ENCODE data around the gene POU3F2.
A peak's percentile ranks its signal among the peaks of the same experiment; 100 is the strongest.

POU3F2 gene

DNA sequence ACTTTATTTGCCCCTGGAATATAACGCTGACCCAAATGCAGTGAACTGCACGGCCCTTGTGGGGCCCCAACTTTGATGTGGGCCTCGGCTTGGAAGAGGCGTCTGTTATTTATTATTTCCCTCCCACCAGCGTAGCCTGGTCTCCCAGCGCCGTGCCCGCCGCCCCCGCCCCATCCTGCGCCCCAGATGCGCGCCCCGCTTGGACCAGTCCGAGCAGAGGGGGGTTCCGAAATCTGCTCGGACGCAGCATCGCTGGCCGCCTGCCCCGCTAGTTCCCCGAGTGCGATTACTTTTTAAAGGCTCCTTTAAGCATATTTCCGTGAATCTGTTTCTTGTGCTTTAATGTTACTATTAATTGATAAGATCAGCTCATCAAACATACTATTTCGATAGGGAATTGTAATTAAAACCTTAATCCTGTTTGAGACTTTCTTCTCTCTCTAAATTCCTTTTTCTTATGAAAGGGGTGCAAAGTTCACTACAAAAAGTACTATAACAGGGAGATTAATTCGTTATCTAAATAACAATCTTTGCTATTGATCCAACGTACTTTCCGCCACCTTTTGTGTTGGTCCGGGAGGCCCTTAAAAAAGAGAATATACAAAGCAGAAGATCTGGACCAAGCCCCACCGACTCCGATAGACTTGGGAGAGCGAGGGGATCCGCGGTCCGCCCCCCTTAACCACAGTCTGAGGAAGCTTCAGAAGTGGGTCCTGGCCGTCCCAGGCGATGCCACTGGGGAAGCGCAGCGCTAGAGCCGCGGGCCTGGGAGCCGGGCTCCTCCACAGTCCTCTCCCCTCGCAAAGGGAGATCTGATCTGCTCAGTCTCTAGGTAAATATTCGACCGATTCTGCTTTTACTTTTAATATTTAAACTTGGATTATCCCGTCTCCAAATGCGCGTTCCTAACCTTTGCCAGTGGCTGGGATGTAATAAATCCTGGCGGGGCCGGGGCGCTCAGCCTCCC lies 10.2 kb downstream of the POU3F2 start:
- no peak for FAIRE-seq

DNA sequence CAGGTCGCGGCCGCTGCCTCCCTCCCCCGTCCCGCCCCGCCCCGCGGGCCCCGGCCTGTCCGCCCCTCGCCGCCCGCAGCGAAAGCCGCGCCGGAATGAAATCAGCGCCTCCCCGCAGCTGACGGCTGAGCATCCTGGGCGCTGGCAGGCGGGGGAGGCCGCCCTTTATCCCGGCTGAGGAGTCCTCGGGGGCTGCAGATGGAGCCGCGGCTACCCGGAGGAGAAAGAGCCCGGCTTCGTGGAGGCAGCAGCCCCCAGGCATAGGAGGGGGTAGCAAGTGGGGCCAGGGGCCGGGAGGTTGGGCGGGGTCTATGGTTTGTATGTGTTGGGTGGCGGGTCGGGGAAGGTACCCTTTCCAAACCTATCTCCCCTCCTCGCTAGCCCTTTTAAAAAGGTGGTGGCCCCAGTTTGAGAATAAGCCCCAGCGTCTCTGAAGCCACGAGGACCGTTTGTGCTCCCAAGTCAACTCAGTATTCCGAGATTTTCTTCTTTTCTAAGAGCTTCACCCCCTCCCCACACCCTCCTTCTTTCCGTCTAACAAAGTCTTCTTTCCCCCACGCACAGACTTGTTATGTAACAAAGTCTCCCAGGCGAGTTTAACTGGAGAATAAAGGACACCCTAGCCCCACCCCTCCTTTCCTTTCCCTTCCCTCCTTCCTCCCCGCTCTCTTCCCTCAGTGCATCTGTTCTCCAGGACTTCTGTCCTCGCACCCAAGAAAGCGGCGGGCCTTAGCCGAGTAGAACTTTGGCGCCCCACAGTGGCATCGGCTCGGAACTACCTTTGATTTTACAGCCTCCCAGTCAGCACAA lies 11.0 kb downstream of the POU3F2 start:
- peak; percentile 37 for FAIRE-seq

DNA sequence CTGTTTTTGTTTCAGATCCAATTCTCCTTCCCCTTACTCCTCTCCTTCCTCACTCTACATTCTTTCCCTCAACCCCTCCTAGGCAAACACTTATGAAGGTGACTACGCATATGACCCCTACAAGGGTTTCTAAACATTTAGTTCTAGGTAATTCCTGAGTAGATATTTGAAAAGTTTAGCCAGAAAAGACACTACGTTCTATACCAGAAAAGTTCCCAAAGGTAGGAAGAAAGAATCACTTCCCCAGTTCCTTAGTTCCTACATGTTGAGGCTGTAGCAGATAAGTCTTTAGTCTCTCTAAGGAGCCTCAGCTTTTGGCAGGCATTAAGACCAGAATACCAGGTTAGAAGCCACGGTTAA lies 11.6 kb downstream of the POU3F2 start:
- FAIRE-seq: no peak

DNA sequence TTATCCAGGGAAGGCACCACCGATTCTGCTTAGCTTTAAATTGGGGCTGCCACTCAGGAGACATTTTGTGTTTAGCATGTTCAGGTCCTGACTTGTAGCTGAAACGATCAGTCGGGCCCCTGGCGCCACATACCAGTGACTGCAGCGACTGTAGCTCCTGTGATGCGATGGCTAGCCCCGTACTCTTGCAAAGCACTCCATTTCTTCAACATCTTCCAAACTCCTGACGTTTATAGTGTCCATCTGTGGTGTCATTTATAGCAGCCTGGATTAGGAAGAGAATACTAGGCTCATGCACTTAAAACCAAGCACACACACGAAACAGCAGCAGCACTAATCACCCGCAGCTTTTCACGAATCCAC lies 13.0 kb downstream of the POU3F2 start:
- no peak for FAIRE-seq

DNA sequence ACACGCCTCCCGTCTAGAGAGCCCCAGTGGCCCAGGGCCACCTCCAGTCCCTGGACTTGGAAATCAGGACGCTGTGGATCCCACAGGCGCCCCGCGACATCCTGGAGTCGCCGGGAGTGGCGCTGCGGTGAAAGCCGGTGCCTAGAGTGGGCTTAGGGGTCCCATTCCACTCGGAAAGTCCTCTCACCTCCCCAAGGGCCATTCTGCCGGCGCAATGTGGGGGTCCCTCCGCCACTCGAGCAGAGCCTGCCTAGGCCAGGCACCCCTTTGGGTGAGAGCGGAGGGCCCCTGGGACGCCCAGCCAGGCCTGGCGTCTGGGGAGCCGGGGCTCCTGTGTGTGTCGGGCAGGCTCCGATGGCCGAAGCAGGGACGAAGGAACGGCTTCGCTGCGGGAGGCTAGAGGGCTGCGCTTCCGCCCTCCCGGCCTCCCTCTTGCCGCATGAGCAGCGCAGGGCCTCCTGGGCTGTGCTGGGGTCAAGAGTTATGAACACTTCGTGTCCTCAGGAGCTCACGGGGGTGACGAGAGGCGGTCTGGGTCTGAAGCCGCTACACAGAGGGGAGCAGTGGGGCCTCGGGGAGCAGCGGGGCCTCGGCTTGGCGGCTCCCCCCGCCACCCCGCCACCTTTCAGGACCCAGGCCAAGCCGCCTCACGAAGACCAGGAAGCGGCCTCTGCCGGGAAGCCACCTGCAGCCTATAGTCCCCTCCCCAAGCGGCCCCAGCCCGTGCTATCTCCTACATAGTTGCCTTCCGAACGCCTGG lies 13.6 kb downstream of the POU3F2 start:
- no peak for FAIRE-seq

DNA sequence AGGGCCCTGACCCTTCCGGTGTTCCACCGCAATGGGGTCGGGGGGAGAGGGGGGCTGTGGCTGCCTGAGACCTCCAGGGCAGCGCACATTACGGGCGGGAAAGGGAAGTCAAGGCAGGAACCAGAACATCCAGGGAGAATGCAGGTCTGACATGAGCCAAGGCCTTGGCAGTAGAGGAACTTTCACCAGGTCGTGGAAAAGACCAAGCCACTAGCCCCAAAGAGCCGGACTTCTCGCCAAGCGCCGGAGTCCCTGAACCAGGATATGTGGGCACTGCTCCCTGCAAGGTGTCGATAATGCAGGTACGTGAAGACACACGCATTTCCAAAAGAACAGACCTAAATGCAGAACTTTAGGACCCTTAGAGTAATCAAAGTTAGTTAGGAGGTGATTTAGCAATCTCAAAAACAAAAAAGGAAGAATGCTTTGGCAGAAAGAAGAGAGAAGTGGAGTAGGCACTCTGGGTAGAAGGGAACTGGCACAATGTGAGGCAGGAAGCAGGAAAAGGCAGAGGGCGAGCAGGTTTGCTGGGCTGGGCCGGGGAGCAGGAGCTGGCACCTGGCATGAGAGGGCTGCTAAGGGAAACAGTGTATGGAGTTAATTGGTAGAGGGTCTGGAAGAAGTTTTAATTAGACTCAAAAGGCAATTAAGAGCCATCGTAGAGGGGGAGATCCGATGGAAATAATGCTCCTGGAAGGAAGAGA lies 14.3 kb downstream of the POU3F2 start:
- FAIRE-seq: no peak

DNA sequence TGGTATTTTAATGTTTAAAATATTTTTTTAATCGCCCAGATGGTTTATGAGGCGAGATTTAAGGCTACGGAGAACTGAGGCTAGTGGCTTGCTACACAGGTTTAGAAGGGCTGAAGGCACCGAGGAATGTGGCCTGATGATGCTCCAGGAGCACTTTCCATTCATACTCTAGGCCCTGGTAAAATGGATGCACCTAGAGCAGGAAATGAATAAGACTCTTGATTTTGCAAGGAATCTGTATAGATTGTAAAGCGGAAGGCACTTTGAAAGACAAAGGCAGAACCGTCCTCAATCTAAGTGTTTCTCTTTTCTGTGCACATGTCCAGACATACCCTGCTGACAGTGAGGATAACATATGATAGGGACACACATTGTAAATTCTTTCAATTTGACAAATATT lies 30.1 kb downstream of the POU3F2 start:
- FAIRE-seq: no peak

DNA sequence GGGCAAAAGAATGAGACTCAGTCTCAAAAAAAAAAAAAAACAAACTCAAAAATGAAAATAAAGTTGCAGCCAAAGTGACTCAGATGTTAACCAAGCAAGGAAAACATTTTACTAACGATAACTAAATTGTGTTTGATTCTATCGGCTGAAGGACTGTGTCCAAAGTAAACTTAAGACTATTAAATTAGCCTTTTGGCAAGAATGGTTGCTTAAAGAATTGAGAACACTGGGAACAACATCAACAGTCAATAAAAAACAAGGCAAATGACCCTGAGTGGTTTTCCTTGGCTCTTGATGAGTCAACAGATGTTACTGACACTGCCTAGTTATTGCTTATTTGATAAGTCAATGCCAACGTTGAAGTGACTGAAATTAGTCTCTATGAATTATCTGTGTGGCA lies 36.7 kb downstream of the POU3F2 start:
- FAIRE-seq: peak; percentile 81

DNA sequence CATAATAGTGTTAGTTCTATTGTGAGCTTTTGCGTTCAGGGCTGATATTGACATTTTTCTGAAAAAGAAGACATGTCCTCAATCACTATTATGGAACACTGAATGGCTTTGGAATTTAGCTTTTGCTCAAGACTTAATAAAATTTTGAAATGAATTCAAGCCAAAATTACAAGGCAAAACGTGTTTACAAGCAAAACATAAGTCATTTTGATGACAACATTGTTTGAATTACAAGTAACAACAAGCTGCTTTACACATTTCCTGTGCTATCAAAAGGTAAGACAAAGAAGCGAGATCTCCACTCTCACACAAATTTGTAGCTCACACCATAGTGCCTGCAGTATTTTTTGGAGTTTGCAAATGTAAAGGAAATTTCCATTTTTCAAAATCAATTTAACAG lies 37.4 kb downstream of the POU3F2 start:
- FAIRE-seq: no peak

DNA sequence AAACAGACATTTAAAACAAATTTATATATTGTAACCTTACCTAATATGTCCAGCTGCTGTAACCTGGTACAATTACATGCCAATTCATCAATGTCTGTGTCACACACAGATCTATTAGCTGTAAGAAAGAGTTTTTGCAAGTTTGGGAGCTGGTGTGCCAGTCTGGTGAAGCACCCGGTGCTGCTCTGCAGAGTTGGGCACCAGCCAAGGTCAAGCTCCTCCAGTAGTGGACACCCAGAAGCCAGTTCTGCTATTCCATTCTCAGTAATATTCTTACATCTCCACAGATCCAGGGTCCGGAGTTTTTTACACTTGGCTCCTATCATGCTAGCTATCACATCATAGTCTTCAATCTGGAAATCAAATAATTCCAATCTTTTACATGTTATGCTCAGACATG lies 41.0 kb downstream of the POU3F2 start:
- FAIRE-seq: no peak

DNA sequence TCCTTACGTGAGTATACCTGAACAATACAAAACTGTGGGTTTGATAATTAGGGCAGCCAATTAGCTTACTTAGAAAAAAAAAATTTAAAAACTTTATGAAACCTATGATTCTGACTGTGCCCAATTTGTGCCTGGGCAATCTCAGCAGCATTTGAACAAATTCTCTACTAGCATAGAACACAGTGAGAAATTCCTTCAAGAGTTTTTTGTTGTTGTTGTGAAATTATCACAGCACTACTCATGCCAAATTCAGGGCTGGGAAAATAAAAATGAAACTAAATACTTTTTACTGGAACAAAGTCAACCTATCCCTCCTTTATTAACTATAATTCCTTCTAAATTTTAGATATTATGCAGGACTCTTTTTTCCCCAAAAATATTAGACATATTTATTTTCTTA lies 42.9 kb downstream of the POU3F2 start:
- FAIRE-seq: no peak

DNA sequence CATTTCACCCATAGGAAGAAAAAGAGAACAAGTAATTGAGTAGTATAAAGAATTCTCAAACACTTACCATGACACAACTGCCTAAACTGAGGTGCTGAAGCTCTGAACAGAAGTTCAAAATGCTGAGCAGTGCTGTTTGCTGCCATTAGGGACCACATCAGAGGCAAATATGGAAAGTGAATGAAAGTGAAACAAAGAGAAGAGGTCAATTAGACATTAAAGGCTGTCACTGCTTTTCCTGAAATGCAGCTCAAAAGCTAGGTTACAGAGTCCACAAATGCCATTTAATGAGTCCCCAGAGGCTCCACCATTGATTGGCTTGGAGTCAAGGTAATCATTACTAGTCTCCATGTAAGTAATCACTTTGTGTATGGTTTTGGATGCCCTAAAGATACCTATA lies 46.1 kb downstream of the POU3F2 start:
- no peak for FAIRE-seq

DNA sequence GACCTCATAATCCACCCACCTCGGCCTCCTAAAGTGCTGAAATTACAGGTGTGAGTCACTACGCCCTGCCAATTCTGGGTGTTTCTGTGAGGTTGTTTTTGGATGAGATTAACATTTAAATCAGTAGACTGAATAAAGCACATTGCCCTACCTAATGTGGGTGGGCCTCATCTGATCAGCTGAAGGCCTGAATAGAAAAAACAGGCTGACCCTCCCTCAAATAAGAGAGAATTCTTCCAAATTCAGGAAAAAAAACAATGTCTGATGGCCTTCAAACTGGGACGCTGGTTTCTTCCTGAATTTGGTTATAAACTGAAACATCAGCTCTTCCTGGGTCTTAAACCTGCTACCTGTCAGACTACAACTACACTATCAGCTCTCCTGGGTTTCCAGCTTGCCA lies 51.0 kb downstream of the POU3F2 start:
- FAIRE-seq: no peak

DNA sequence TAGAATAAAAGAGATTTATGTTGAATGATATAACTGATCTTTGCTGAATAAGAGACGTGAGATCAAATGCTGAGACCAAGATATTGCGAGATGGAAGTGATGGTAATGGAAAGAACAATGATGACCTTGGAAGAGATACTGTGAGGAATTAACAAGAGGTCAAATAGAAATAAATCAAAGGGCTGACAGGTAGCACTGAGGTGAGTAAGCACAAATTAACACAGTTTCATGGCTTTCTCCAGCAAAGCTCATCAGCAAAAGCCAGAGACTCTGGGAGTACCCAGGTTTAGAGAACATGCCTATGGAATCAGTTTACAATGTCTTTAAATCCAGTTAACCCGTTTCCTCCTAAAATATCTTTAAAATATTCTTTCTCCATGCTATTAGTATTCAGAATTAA lies 53.3 kb downstream of the POU3F2 start:
- no peak for FAIRE-seq
